Body of pancreas (tissue), 4 donors: ENCODE measurements around the gene TTC23L. TPM values are rescaled to one million over a fixed set of nuclear protein-coding genes. Genes with fewer than 3 reads are reported as not detected.

ENCODE experiments used
- ATAC-seq: fragments of 150-250 bp; one replicate; pipeline ENCODE4 v1.9.1; 2016
- DNase-seq, 4 donors: peaks; one replicate each; pipeline ENCODE4 v3.0.0-alpha.2; 2019
- H3K27ac ChIP-seq, 4 donors: fragments of 200-600 bp; sonication (generic); 1 replicate in 3 of 4; 2 replicates in 1 of 4; pipeline versions ENCODE4 v1.5.1 to v1.6.1; 2016 to 2019; ENCODE audit warnings: mild to moderate bottlenecking in 1 of 4, mixed read lengths in 1 of 4, moderate library complexity in 1 of 4
- H3K27me3 ChIP-seq, 2 donors: fragments of 200-600 bp; sonication (generic); one replicate each; pipeline ENCODE4 v1.6.0; 2016; ENCODE audit warnings: mild to moderate bottlenecking in 1 of 2
- H3K36me3 ChIP-seq, 2 donors: fragments of 200-600 bp; sonication (generic); replicated peaks in 1 of 2; 2 replicates each; pipeline ENCODE4 v1.5.1; 2016; ENCODE audit warnings: low read depth in 2 of 2; ENCODE audit not compliant: insufficient read depth in 1 of 2
- H3K4me1 ChIP-seq: fragments of 200-600 bp; sonication (generic); one replicate; pipeline ENCODE4 v1.6.0; 2016
- H3K4me3 ChIP-seq, 2 donors: fragments of 200-600 bp; sonication (generic); 1 replicate in 1 of 2; 2 replicates in 1 of 2; pipeline ENCODE4 v1.5.1; 2016 to 2019
- H3K9me3 ChIP-seq, 3 donors: fragments of 200-600 bp; sonication (generic); 1 replicate in 2 of 3; 2 replicates in 1 of 3; pipeline ENCODE4 v1.5.1; 2016
- CTCF ChIP-seq, 7 experiments: fragments of 450-650 bp in 4 of 7; fragments of 200-600 bp in 3 of 7; sonication (generic) in 3 of 7; IDR thresholded peaks; one replicate each; pipeline ENCODE4 v1.5.1; 2016 to 2019; ENCODE audit warnings: antibody characterized with exemption in 7 of 7
- POLR2A ChIP-seq, 3 donors: fragments of 450-650 bp; IDR thresholded peaks; one replicate each; pipeline ENCODE4 v1.6.1; 2016; ENCODE audit warnings: antibody characterized with exemption in 3 of 3, mild to moderate bottlenecking in 2 of 3
- WGBS, 2 donors: methylation state at CpG; one replicate each; pipeline ENCODE4 v1.1.5; 2017; 5-methylcytosine and 5-hydroxymethylcytosine counted together
- intact Hi-C: fragments of 100-400 bp; cut with DNase I; formaldehyde crosslinking; loops from one replicate; pipeline ENCODE4 v1.15.1; 2023
- total RNA-seq, 2 donors: library from RNA; depleted of rRNA; stranded (reverse); fragments of >200 nt; gene quantifications; one replicate each; pipeline ENCODE4 v1.1.0, GENCODE V29; 2016

TTC23L gene
- total RNA-seq, 2 donors from 2014 or later: 1.3 TPM; not detected in 1

- peak; percentile 79 for ATAC-seq
- 0 to 1% methylated on average over 22 to 66 of the region's 70 CpGs for WGBS, 2 donors
- intact Hi-C loops: no loop called here
Observed at GRCh38 chr5:34929720-34930461, 90.9 kb downstream of the TTC23L start.

GRCh38 chr5:34930462-34930844 is 91.5 kb downstream of the TTC23L start:
- ATAC-seq (no peak), DNase-seq (no peak)

More at GRCh38 chr5:34929720-34930461, 90.9 kb downstream of the TTC23L start:
- Histone ChIP-seq H3K27ac (peak overlapping the region; percentile 92 to 96 (median 96)), H3K4me3 (peak overlapping the region; percentile 61 to 82), H3K9me3 (no peaks in the 10 kb centered on the region), H3K4me1 (peaks cover 23% of the 10 kb centered on the region), H3K36me3 (peaks cover 0 to 8% of the 10 kb centered on the region in 2 donors), H3K27me3 (no peaks in the 10 kb centered on the region)
- TF ChIP-seq CTCF (IDR thresholded peaks at IDR 0.05) (peak in 1 of 7 experiments; percentile 8), POLR2A (IDR thresholded peaks at IDR 0.05) (peak; percentile 67 to 82 (median 77))
- peak; percentile 89 to 96 (median 93) for DNase-seq

GRCh38 chr5:34930870-34931269 is 91.9 kb downstream of the TTC23L start:
- peaks cover 0 to 1% of the 10 kb centered on the region in 2 donors for H3K36me3 ChIP-seq
- H3K9me3 ChIP-seq: no peaks in the 10 kb centered on the region
- TF ChIP-seq POLR2A (IDR thresholded peaks at IDR 0.05): no peak
- no peak for TF ChIP-seq CTCF (IDR thresholded peaks at IDR 0.05)
- no peaks in the 10 kb centered on the region for H3K27me3 ChIP-seq
- ATAC-seq: no peak
- intact Hi-C loops: no loop called here
- 55 to 57% methylated on average over 4 of the region's 4 CpGs for WGBS, 2 donors
- H3K27ac ChIP-seq: peak overlapping the region in 2 of 4 donors; percentile 96
- no peak for DNase-seq
- H3K4me3 ChIP-seq: no peak overlapping the region
- H3K4me1 ChIP-seq: peaks cover 23% of the 10 kb centered on the region

More at GRCh38 chr5:34930462-34930844, 91.5 kb downstream of the TTC23L start:
- Histone ChIP-seq H3K4me1 (peaks cover 23% of the 10 kb centered on the region), H3K9me3 (no peaks in the 10 kb centered on the region), H3K27me3 (no peaks in the 10 kb centered on the region), H3K36me3 (peaks cover 0 to 4% of the 10 kb centered on the region in 2 donors), H3K4me3 (peak overlapping the region; percentile 61 to 82), H3K27ac (peak overlapping the region in 3 of 4 donors; percentile 92 to 96 (median 96))
- intact Hi-C loops: no loop called here
- 0 to 1% methylated on average over 3 of the region's 3 CpGs for WGBS, 2 donors
- TF ChIP-seq POLR2A (IDR thresholded peaks at IDR 0.05): no peak
- no peak for TF ChIP-seq CTCF (IDR thresholded peaks at IDR 0.05)

- 88 to 96% methylated on average over 2 of the region's 2 CpGs for WGBS, 2 donors
- H3K27ac ChIP-seq: no peak overlapping the region
Observed at GRCh38 chr5:34932947-34933346, 94.0 kb downstream of the TTC23L start.

DNA sequence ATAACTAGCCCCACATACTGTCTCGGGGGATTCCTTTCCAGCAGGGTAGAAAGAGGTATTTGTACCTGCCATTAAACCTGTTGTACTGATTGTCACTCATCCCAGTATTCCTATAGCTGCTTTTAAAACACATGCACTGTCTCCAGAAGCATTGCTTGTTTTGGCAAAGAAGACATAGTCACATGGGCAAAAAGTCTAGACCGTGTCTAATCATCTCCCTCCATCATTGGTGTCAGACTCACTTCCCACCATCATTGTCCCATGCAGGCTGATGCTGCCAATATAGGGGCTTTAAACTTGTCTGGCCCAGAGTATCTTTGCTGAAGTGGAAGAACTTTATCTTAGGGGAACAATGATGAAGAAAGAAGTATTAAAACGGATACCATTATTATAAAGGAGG is 103.0 kb downstream of the TTC23L start:
- peaks cover 0 to 30% of the 10 kb centered on the region in 2 donors for H3K36me3 ChIP-seq
- TF ChIP-seq POLR2A (IDR thresholded peaks at IDR 0.05) (no peak), CTCF (IDR thresholded peaks at IDR 0.05) (no peak)

More at GRCh38 chr5:34932947-34933346, 94.0 kb downstream of the TTC23L start:
- TF ChIP-seq POLR2A (IDR thresholded peaks at IDR 0.05): no peak
- Histone ChIP-seq H3K36me3 (peaks cover 0 to 7% of the 10 kb centered on the region in 2 donors), H3K4me3 (no peak overlapping the region), H3K27me3 (no peaks in the 10 kb centered on the region), H3K4me1 (peaks cover 23% of the 10 kb centered on the region), H3K9me3 (no peaks in the 10 kb centered on the region)
- DNase-seq: no peak
- intact Hi-C loops: no loop called here
- ATAC-seq: no peak

More for the DNA sequence above, 103.0 kb downstream of the TTC23L start:
- WGBS, 2 donors: 78 to 88% methylated on average over 3 of the region's 3 CpGs
- no peaks in the 10 kb centered on the region for H3K27me3 ChIP-seq
- no peak overlapping the region for H3K4me3 ChIP-seq
- no peak overlapping the region for H3K27ac ChIP-seq
- no peaks in the 10 kb centered on the region for H3K9me3 ChIP-seq
- DNase-seq: no peak
- H3K4me1 ChIP-seq: no peaks in the 10 kb centered on the region
- ATAC-seq: no peak
- intact Hi-C loops: no loop called here
